WTC11 (cell line): ENCODE measurements around the gene SLC2A9.

Experiments used
- CBFB ChIP-seq: sonication (generic); formaldehyde crosslinking; IDR thresholded peaks from 2 replicates; pipeline ENCODE4 v1.8.1; 2022; ENCODE audit warnings: mild to moderate bottlenecking, low read depth, missing genetic modification reagents
- GTF2I ChIP-seq: fragments of 250-450 bp; sonication (Bioruptor Pico); conservative IDR thresholded peaks from 2 replicates; pipeline ENCODE4 v1.4.0; 2021; ENCODE audit warnings: mild to moderate bottlenecking
- NFYB ChIP-seq: sonication (generic); formaldehyde crosslinking; conservative IDR thresholded peaks from 2 replicates; pipeline ENCODE4 v1.8.0; 2022; ENCODE audit warnings: low read depth, missing genetic modification reagents
- ZNF121 ChIP-seq: sonication (generic); formaldehyde crosslinking; IDR thresholded peaks from 2 replicates; pipeline ENCODE4 v1.8.0; 2023; ENCODE audit warnings: missing genetic modification reagents
- ZNF138 ChIP-seq: sonication (generic); formaldehyde crosslinking; conservative IDR thresholded peaks from 2 replicates; pipeline ENCODE4 v1.8.1; 2022; ENCODE audit warnings: mild to moderate bottlenecking, moderate library complexity, missing genetic modification reagents
- TF ChIP-seq, protein P1 (sequence below): fragments of 200-600 bp; IDR thresholded peaks from 2 replicates; pipeline ENCODE4 v1.8.0; 2022; ENCODE audit warnings: antibody characterized with exemption
- TF ChIP-seq, protein P2 (sequence below): sonication (generic); formaldehyde crosslinking; IDR thresholded peaks from 2 replicates; pipeline ENCODE4 v1.8.1; 2023; ENCODE audit warnings: mild to moderate bottlenecking, missing genetic modification reagents, moderate library complexity
- TF ChIP-seq, protein P3 (sequence below): fragments of 250-450 bp; sonication (Bioruptor Pico); IDR thresholded peaks from 2 replicates; pipeline ENCODE4 v1.9.0; 2021; ENCODE audit warnings: moderate library complexity, mild to moderate bottlenecking, inconsistent platforms, borderline replicate concordance
- TF ChIP-seq, protein P4 (sequence below): fragments of 250-450 bp; sonication (Bioruptor Pico); IDR thresholded peaks from 2 replicates; pipeline ENCODE4 v1.9.0; 2021; ENCODE audit warnings: mild to moderate bottlenecking, borderline replicate concordance
- TF ChIP-seq, protein P5 (sequence below): sonication (generic); formaldehyde crosslinking; IDR thresholded peaks from 2 replicates; pipeline ENCODE4 v1.8.1; 2023; ENCODE audit warnings: mild to moderate bottlenecking, missing genetic modification reagents, moderate library complexity
- TF ChIP-seq, protein P6 (sequence below): sonication (generic); formaldehyde crosslinking; IDR thresholded peaks from 2 replicates; pipeline ENCODE4 v1.8.0; 2022; ENCODE audit warnings: mild to moderate bottlenecking, missing genetic modification reagents

DNA sequence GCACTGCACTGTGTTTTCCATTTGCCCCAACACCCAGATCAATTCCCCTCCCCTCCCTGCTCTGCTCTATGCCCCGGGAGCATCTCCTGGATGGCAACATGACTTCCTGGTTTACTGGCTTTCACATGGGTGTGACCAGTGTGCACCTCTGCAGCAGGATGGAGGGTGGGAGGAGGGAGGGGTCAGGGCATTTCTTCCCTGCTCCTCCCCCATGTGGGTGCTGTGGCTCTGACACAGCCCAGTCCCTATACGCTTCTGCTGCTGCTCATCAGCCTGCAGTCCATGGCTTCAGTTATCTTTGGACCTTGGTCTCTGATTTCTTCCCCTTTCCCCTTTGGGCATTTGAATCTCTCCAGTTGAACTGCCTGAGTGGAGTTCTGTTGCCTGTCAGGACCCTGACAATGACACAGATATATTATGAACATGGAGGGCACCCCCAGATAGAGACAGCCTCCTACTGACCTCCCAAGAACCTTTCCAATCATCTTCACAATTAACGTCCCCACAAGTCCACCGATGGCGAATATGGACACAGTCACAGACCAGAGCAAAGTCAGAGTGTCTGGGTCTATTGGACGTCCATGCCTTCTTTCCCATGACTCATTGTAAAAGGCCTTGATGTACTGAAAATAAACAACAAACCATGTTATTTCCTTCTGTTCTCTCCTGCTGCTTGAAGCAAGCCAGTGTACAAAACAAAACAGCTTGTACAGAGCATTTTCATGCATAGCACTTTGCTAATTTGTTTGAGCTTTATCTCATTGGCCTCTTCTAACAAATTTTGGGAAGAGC is 24.8 kb downstream of the SLC2A9 start:
- TF ChIP-seq ZNF138 (CRISPR knock-in tag) (no peak), CBFB (no peak), GTF2I (CRISPR knock-in tag) (no peak), NFYB (CRISPR knock-in tag) (no peak), ZNF121 (no peak)
- TF ChIP-seq, protein P1, sequence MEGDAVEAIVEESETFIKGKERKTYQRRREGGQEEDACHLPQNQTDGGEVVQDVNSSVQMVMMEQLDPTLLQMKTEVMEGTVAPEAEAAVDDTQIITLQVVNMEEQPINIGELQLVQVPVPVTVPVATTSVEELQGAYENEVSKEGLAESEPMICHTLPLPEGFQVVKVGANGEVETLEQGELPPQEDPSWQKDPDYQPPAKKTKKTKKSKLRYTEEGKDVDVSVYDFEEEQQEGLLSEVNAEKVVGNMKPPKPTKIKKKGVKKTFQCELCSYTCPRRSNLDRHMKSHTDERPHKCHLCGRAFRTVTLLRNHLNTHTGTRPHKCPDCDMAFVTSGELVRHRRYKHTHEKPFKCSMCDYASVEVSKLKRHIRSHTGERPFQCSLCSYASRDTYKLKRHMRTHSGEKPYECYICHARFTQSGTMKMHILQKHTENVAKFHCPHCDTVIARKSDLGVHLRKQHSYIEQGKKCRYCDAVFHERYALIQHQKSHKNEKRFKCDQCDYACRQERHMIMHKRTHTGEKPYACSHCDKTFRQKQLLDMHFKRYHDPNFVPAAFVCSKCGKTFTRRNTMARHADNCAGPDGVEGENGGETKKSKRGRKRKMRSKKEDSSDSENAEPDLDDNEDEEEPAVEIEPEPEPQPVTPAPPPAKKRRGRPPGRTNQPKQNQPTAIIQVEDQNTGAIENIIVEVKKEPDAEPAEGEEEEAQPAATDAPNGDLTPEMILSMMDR = no peak
- TF ChIP-seq, protein P2, sequence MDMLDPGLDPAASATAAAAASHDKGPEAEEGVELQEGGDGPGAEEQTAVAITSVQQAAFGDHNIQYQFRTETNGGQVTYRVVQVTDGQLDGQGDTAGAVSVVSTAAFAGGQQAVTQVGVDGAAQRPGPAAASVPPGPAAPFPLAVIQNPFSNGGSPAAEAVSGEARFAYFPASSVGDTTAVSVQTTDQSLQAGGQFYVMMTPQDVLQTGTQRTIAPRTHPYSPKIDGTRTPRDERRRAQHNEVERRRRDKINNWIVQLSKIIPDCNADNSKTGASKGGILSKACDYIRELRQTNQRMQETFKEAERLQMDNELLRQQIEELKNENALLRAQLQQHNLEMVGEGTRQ (CRISPR knock-in tag) = no peak
- TF ChIP-seq, protein P3, sequence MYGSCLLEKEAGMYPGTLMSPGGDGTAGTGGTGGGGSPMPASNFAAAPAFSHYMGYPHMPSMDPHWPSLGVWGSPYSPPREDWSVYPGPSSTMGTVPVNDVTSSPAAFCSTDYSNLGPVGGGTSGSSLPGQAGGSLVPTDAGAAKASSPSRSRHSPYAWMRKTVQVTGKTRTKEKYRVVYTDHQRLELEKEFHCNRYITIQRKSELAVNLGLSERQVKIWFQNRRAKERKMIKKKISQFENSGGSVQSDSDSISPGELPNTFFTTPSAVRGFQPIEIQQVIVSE (CRISPR knock-in tag) = no peak
- TF ChIP-seq, protein P4, sequence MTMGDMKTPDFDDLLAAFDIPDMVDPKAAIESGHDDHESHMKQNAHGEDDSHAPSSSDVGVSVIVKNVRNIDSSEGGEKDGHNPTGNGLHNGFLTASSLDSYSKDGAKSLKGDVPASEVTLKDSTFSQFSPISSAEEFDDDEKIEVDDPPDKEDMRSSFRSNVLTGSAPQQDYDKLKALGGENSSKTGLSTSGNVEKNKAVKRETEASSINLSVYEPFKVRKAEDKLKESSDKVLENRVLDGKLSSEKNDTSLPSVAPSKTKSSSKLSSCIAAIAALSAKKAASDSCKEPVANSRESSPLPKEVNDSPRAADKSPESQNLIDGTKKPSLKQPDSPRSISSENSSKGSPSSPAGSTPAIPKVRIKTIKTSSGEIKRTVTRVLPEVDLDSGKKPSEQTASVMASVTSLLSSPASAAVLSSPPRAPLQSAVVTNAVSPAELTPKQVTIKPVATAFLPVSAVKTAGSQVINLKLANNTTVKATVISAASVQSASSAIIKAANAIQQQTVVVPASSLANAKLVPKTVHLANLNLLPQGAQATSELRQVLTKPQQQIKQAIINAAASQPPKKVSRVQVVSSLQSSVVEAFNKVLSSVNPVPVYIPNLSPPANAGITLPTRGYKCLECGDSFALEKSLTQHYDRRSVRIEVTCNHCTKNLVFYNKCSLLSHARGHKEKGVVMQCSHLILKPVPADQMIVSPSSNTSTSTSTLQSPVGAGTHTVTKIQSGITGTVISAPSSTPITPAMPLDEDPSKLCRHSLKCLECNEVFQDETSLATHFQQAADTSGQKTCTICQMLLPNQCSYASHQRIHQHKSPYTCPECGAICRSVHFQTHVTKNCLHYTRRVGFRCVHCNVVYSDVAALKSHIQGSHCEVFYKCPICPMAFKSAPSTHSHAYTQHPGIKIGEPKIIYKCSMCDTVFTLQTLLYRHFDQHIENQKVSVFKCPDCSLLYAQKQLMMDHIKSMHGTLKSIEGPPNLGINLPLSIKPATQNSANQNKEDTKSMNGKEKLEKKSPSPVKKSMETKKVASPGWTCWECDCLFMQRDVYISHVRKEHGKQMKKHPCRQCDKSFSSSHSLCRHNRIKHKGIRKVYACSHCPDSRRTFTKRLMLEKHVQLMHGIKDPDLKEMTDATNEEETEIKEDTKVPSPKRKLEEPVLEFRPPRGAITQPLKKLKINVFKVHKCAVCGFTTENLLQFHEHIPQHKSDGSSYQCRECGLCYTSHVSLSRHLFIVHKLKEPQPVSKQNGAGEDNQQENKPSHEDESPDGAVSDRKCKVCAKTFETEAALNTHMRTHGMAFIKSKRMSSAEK (CRISPR knock-in tag) = no peak
- TF ChIP-seq, protein P5, sequence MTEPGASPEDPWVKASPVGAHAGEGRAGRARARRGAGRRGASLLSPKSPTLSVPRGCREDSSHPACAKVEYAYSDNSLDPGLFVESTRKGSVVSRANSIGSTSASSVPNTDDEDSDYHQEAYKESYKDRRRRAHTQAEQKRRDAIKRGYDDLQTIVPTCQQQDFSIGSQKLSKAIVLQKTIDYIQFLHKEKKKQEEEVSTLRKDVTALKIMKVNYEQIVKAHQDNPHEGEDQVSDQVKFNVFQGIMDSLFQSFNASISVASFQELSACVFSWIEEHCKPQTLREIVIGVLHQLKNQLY (CRISPR knock-in tag) = no peak
- TF ChIP-seq, protein P6, sequence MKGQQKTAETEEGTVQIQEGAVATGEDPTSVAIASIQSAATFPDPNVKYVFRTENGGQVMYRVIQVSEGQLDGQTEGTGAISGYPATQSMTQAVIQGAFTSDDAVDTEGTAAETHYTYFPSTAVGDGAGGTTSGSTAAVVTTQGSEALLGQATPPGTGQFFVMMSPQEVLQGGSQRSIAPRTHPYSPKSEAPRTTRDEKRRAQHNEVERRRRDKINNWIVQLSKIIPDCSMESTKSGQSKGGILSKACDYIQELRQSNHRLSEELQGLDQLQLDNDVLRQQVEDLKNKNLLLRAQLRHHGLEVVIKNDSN (CRISPR knock-in tag) = no peak
